ENCODE results near the gene SORBS2.
A peak's percentile ranks its signal among the peaks of the same experiment; 100 is the strongest.

SORBS2 gene

DNA sequence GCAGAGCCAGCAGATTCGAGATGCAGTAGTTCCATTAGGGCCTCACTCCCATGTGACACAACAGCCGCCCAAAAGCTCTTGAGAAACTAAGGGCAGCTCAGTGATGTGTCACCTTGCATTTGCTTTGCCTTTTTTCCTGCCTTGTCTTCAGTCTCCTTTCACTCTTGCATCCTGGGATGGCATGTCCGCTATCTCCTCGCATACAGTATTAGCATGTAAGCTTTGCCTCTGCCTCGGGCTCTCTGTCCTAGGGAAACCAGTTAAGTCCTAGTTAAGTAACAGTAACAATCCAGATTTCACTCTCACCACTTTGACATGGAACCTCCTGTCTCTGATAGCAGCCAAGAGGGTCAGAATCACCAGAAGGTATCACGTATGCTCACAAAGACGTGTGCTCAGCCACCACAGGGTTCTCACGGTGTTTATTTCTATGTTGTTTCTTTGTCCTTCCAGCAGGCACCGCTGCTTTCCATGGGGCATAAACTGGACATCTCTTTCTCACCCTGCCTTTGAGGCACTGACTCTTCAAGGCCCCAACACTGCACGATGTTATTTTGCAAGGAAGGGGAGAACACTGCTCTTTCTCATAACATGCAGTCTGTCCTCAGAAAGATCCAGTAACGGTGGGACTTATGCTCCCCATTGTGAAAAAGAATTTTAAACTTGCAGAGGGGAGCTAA lies 26.7 kb upstream of the SORBS2 start:
- DNase-seq (ENCODE audit: low read depth), result no peak
- no peak overlapping the region for H3K4me3 ChIP-seq (ENCODE audit: low read length)
- TF ChIP-seq, protein P1, sequence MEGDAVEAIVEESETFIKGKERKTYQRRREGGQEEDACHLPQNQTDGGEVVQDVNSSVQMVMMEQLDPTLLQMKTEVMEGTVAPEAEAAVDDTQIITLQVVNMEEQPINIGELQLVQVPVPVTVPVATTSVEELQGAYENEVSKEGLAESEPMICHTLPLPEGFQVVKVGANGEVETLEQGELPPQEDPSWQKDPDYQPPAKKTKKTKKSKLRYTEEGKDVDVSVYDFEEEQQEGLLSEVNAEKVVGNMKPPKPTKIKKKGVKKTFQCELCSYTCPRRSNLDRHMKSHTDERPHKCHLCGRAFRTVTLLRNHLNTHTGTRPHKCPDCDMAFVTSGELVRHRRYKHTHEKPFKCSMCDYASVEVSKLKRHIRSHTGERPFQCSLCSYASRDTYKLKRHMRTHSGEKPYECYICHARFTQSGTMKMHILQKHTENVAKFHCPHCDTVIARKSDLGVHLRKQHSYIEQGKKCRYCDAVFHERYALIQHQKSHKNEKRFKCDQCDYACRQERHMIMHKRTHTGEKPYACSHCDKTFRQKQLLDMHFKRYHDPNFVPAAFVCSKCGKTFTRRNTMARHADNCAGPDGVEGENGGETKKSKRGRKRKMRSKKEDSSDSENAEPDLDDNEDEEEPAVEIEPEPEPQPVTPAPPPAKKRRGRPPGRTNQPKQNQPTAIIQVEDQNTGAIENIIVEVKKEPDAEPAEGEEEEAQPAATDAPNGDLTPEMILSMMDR (conservative IDR thresholded peaks at IDR 0.05; ENCODE audit: low read depth, low read length), result no peak

DNA sequence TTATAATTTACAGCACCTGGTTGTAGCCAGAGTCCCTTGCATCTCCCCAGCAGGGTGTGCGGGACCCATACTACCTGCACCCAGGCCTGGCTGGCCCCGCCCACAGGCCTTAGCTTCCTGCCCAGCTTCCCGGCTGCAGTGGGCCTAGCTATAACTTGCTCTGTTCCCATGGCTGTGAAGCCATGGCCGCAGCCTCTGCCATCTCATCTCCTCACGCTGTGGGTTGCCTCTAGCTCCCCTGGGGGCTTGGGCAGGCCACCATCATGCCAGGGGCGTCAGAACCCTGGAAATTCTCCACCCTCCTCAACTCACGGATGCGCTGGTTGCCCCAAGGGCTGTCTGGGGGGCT lies 26.1 kb upstream of the SORBS2 start:
- no peak overlapping the region for H3K4me3 ChIP-seq (ENCODE audit: low read length)
- DNase-seq (ENCODE audit: low read depth), result no peak
- TF ChIP-seq, protein P1 (conservative IDR thresholded peaks at IDR 0.05; ENCODE audit: low read depth, low read length), result no peak

DNA sequence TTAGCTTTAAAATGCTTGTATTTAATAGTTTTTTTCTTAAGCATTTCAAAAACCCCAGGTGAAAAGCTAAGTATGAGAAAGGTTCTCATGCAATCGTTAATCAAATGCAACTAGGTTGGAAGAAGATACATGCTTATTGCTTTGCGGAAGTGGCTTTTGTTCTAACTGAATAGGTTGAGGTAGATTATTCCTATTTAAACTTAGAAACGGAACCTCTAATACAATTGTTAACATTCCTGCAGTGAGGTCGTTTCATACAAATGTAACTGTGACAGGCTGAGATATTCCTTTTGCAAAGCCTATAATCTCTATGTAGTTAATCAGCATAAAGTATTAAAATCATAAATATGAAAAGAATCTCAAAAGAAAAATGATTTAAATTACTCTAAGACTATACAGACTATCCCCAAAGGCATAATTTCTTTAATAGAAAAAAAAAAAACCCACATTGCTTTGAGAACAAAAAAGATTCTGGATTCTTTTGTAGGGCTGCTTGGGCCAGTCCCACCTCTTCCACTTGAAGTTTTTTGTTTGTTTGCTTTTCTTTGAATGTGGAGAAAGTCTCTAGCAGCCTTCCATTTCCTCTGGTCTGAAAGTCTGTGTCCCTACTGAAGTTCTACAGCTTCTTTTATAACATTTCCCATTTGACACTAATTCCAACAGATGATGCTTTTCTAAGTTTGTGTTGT lies 25.6 kb upstream of the SORBS2 start:
- DNase-seq (ENCODE audit: low read depth), result peak; percentile 69
- TF ChIP-seq, protein P1 (conservative IDR thresholded peaks at IDR 0.05; ENCODE audit: low read depth, low read length), result no peak
- H3K4me3 ChIP-seq (ENCODE audit: low read length), result no peak overlapping the region

DNA sequence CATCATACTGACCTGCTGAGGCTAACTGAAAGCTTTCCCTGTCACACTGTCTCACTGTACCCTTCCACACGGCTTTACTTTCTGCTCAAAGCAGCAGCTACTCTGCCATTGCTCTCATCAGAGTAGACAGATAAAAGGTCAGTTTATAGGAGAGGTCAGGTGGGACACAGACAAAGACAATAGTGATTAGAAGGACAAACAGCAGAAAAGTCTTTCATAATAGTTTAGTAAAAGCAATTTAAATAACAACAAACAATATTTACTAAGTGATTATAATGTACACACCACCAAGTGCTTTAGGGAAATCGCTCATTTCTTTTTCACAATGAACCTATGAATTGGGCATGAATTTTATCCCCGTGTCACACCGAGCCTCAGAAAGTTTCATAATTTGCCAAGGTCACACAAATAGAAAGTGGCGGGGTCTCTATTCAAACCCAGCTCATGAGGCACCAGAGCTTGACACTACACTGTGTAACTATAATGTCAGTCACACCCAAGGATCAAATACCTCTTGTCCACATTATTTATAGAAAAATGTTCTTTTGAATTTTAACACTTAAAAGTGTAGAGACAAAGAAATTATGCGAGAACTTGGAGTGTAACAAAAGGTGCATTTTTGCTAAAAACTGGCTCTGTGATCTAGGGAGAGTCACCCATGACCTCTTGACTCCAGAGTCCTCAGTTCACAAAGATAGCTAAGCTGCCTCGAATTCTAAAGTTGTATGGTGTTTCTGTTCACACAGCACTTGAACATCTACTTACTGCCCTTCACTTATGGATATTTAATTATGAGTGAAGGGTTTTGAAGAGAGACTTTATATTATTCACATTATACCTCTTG lies 24.5 kb upstream of the SORBS2 start:
- DNase-seq (ENCODE audit: low read depth), result no peak
- H3K4me3 ChIP-seq (ENCODE audit: low read length), result no peak overlapping the region
- TF ChIP-seq, protein P1 (conservative IDR thresholded peaks at IDR 0.05; ENCODE audit: low read depth, low read length), result no peak

DNA sequence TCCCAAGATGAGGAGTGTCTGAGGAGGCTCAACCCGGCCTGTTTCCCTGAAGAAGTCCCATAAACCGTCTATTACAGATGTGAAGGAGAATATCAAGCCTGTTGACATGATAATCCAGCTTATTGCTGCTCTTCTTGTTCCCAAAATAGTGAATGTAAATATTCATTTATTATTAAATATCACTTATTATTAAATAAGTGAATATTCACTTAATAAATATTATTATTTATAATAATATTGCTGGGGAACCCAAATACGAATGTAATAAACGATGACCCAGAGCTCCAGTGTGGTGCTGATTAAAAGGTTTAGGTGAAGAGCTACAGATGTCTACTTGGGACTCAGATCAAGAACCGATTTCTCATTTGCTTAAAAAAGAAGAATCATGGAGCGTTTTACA lies 23.8 kb upstream of the SORBS2 start:
- no peak for DNase-seq (ENCODE audit: low read depth)
- TF ChIP-seq, protein P1 (conservative IDR thresholded peaks at IDR 0.05; ENCODE audit: low read depth, low read length), result no peak
- H3K4me3 ChIP-seq (ENCODE audit: low read length), result no peak overlapping the region

DNA sequence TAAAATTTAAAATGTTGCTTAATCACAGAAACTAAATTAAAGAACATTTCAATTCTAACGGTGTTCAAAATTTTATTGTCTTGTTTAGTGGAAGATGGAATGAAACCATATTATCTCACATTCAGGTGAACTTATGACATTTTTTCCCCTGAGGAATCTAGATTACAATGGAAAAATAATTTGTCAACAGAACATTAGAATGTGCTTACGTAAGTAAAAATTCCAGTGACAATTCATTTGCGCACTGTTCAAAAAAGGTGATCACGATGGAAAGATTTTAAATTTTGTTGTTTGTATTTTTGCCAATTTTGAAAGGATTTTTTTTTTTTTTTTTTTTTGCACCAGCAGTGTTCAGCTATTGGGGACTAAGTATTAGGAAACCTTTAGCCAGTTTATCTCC lies 23.3 kb upstream of the SORBS2 start:
- DNase-seq (ENCODE audit: low read depth), result no peak
- TF ChIP-seq, protein P1 (conservative IDR thresholded peaks at IDR 0.05; ENCODE audit: low read depth, low read length), result no peak
- H3K4me3 ChIP-seq (ENCODE audit: low read length), result no peak overlapping the region

Measured in retinal pigment epithelial cell (primary cell).